HUES64 (cell line): ENCODE measurements around the gene FAM151B.
"Not testable (repeated sequence)": the region's sequence is repeated elsewhere in the genome, so short reads cannot be mapped to it uniquely, and the experiment has no call there.

ENCODE experiments used
- H3K27ac ChIP-seq: 2 replicates; pipeline ENCODE4 v1.7.0; 2013; ENCODE audit warnings: low read depth, low read length, inconsistent platforms
- H3K27me3 ChIP-seq: 2 replicates; pipeline ENCODE4 v1.6.1; 2013; ENCODE audit warnings: mild to moderate bottlenecking, low read length; ENCODE audit not compliant: insufficient read depth
- H3K36me3 ChIP-seq: 2 replicates; pipeline ENCODE4 v1.6.1; 2013; ENCODE audit warnings: mild to moderate bottlenecking, low read length; ENCODE audit not compliant: insufficient read depth
- H3K4me1 ChIP-seq: 2 replicates; pipeline ENCODE4 v1.6.1; 2013; ENCODE audit warnings: mild to moderate bottlenecking, low read length, moderate library complexity; ENCODE audit not compliant: insufficient read depth
- H3K4me3 ChIP-seq: 2 replicates; pipeline ENCODE4 v1.5.1; 2013; ENCODE audit warnings: mild to moderate bottlenecking, low read length, moderate library complexity
- H3K9ac ChIP-seq: 2 replicates; pipeline ENCODE4 v1.6.1; 2013; ENCODE audit warnings: mild to moderate bottlenecking, low read depth, low read length
- H3K9me3 ChIP-seq: 2 replicates; pipeline ENCODE4 v1.6.1; 2013; ENCODE audit warnings: low read depth, low read length; ENCODE audit not compliant: insufficient read depth
- WGBS: fragments of 150-250, 120-280 bp; methylation state at CpG from one replicate; pipeline ENCODE4 v1.1.7; 2013; ENCODE audit warnings: missing lambda C conversion rate; 5-methylcytosine and 5-hydroxymethylcytosine counted together

Gene FAM151B

GRCh38 chr5:80566711-80567259 is 78.9 kb downstream of the FAM151B start:
- Histone ChIP-seq H3K36me3 (no peaks in the 10 kb centered on the region), H3K4me1 (peaks cover 6% of the 10 kb centered on the region), H3K27ac (no peak overlapping the region), H3K9me3 (no peaks in the 10 kb centered on the region), H3K27me3 (peaks cover 76% of the 10 kb centered on the region), H3K9ac (no peak overlapping the region), H3K4me3 (no peak overlapping the region)
- WGBS: 84% methylated on average over 5 of the region's 5 CpGs

GRCh38 chr5:80568251-80568650 is 80.4 kb downstream of the FAM151B start:
- Histone ChIP-seq H3K4me1 (no peaks in the 10 kb centered on the region), H3K27ac (no peak overlapping the region), H3K9ac (no peak overlapping the region), H3K9me3 (no peaks in the 10 kb centered on the region), H3K27me3 (peaks cover 88% of the 10 kb centered on the region), H3K36me3 (no peaks in the 10 kb centered on the region), H3K4me3 (no peak overlapping the region)
- WGBS: 66% methylated on average over 6 of the region's 6 CpGs

GRCh38 chr5:80569086-80569960 is 81.4 kb downstream of the FAM151B start:
- 0 out of 2 replicates have a peak overlapping the region, but pooled peaks have one; percentile 24 for H3K9ac ChIP-seq
- H3K36me3 ChIP-seq: no peaks in the 10 kb centered on the region
- peaks cover 84% of the 10 kb centered on the region for H3K27me3 ChIP-seq
- H3K9me3 ChIP-seq: no peaks in the 10 kb centered on the region
- peak overlapping the region; percentile 51 for H3K4me3 ChIP-seq
- H3K27ac ChIP-seq: no peak overlapping the region
- WGBS: 1% methylated on average over 89 of the region's 89 CpGs
- no peaks in the 10 kb centered on the region for H3K4me1 ChIP-seq

GRCh38 chr5:80569961-80570786 is 82.3 kb downstream of the FAM151B start, which contains the start of gene ANKRD34B:
Gene ANKRD34B, minus strand, starts transcription at chr5:80570280. Its CDS starts 10,261 bp downstream, at chr5:80560019.
- Histone ChIP-seq H3K4me3 (peak within 1 kb of the TSS; percentile 51), H3K27me3 (peaks cover 83% of the 10 kb centered on the region), H3K36me3 (no peaks in the 10 kb centered on the region), H3K9me3 (no peaks in the 10 kb centered on the region), H3K9ac (peak within 1 kb of the TSS; percentile 24; the same call in 1 of the 2 replicates), H3K4me1 (no peaks in the 10 kb centered on the region), H3K27ac (no peak within 1 kb of the TSS)
- WGBS: 3% methylated on average over 73 of the region's 73 CpGs

DNA sequence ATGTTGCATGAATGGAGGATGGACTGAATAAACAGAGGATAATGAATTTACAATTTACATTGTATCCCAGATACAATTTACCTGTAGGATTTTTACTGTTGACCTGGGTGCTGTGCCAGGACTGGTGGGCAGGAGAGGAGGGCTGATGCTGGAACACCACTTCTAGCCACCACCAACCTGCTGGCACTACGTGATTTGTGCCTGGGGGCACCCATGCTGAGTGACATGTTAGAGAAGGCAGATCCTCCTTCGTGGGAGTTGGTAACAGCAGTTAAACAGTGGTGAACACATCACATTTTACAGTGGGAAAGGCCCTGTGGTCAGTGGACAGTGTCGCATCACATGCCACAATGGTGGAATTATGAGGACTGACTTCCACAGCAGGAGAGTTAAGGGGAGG is 85.2 kb downstream of the FAM151B start:
- H3K4me3 ChIP-seq: no peak overlapping the region
- peaks cover 59% of the 10 kb centered on the region for H3K27me3 ChIP-seq
- H3K27ac ChIP-seq: no peak overlapping the region
- H3K9ac ChIP-seq: no peak overlapping the region
- H3K36me3 ChIP-seq: no peaks in the 10 kb centered on the region
- 86% methylated on average over 3 of the region's 3 CpGs for WGBS
- H3K9me3 ChIP-seq: no peaks in the 10 kb centered on the region
- H3K4me1 ChIP-seq: no peaks in the 10 kb centered on the region

DNA sequence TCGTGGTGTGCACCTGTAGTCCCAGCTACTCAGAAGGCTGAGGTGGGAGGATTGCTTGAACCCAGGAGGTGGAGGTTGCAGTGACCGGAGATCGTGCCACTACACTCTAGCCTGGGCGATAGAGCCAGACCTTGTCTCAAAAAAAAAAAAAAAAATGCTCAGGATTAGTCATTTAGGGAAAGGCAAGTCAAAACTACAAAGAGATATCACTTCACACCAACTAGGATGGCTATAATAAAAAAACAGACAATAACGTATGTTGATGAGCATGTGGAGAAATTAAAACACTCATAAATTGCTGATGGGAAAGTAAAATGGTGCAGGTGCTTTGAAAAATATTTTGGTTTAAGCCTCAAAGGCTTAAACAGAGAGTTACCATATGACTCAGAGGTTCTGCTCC is 88.5 kb downstream of the FAM151B start:
- H3K4me3 ChIP-seq: no peak overlapping the region
- H3K9ac ChIP-seq: no peak overlapping the region
- no peaks in the 10 kb centered on the region for H3K9me3 ChIP-seq

DNA sequence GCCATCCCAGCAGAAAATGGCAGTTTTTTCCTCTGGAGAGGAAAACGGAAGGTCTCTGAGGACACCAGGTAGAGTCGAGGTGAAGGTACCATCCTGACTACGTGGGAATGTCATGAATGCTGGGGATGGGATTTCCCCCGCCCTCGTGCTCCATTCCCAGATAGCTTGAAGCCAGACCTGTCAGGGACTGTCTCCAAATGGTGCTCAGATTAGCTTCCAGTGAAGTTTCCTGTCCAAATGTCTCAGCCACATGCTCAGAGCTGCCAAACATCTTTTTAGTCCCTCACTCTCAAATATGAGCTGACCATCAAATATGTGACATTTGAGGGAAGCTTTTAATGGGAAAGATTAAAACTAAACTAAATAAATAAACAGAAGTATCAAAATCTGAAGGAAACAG is 89.8 kb downstream of the FAM151B start:
- no peak overlapping the region for H3K4me3 ChIP-seq
- 62% methylated on average over 5 of the region's 5 CpGs for WGBS
- H3K9me3 ChIP-seq: no peaks in the 10 kb centered on the region
- no peaks in the 10 kb centered on the region for H3K4me1 ChIP-seq
- no peaks in the 10 kb centered on the region for H3K36me3 ChIP-seq
- no peak overlapping the region for H3K27ac ChIP-seq
- no peak overlapping the region for H3K9ac ChIP-seq
- H3K27me3 ChIP-seq: peaks cover 13% of the 10 kb centered on the region

More for the DNA sequence above, 88.5 kb downstream of the FAM151B start:
- H3K27ac ChIP-seq: no peak overlapping the region
- H3K36me3 ChIP-seq: no peaks in the 10 kb centered on the region
- H3K4me1 ChIP-seq: no peaks in the 10 kb centered on the region
- 94% methylated on average over 5 of the region's 5 CpGs for WGBS
- H3K27me3 ChIP-seq: peaks cover 26% of the 10 kb centered on the region

DNA sequence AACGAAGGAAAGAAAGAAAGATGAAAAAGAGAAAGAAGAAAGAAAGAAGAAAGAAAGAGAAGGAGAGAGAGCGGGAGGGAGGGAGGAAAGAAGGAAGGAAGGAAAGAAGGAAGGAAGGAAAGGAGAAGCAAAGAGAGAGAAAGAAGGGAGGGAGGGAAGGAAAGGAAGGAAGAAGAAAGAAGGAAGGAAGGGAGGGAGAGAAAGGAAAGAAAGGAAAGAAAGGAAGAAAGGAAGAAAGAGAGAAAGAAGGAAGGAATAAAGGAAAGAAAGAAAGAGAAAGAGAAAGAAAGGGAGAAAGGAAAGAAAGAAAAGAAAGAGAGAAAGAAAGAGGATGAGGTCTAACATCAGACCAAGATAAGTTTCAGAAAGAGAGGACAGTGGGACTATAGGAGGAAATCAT is 91.2 kb downstream of the FAM151B start:
- no peak overlapping the region for H3K4me3 ChIP-seq
- H3K27me3 ChIP-seq: peaks cover 8% of the 10 kb centered on the region; the same call in 1 of the 2 replicates
- no peaks in the 10 kb centered on the region for H3K4me1 ChIP-seq
- H3K36me3 ChIP-seq: no peaks in the 10 kb centered on the region
- WGBS: 91% methylated on average over 2 of the region's 2 CpGs
- H3K9ac ChIP-seq: no peak overlapping the region
- no peaks in the 10 kb centered on the region for H3K9me3 ChIP-seq
- no peak overlapping the region for H3K27ac ChIP-seq

- H3K4me3 ChIP-seq, H3K4me1 ChIP-seq, H3K27me3 ChIP-seq, H3K9me3 ChIP-seq, H3K27ac ChIP-seq, H3K36me3 ChIP-seq, H3K9ac ChIP-seq: not testable (repeated sequence)
- 100% methylated on average over 1 of the region's 3 CpGs for WGBS
Measured at GRCh38 chr5:80580291-80580690, 92.4 kb downstream of the FAM151B start.

DNA sequence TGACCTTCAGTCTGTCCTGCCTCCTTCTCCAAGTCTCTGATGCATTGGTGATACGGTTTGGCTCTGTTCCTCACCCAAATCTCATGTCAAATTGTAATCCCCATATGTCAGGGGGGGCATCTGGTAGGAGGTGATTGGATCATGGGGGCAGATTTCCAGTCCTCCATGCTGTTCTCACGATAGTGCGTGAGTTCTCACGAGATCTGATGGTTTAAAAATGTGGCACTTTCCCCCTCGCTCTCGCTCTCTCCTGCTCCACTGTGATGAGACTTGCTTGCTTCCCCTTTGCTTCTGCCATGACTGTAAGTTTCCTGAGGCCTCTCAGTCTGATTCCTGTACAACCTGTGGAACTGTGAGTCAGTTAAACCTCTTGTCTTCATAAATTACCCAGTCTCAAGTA is 96.9 kb downstream of the FAM151B start:
- H3K9me3 ChIP-seq: no peaks in the 10 kb centered on the region
- H3K4me1 ChIP-seq: no peaks in the 10 kb centered on the region
- H3K4me3 ChIP-seq: no peak overlapping the region
- WGBS: 93% methylated on average over 6 of the region's 6 CpGs
- no peak overlapping the region for H3K27ac ChIP-seq
- H3K27me3 ChIP-seq: no peaks in the 10 kb centered on the region
- no peaks in the 10 kb centered on the region for H3K36me3 ChIP-seq
- H3K9ac ChIP-seq: no peak overlapping the region
